ENCODE data around the gene GLB1L. TPM values are rescaled to one million over a fixed set of nuclear protein-coding genes. Genes with fewer than 3 reads are reported as not detected.
A peak's percentile ranks its signal among the peaks of the same experiment; 100 is the strongest.

The GLB1L gene
- total RNA-seq, 1 experiment from 2014 or later = 6.9 TPM

DNA sequence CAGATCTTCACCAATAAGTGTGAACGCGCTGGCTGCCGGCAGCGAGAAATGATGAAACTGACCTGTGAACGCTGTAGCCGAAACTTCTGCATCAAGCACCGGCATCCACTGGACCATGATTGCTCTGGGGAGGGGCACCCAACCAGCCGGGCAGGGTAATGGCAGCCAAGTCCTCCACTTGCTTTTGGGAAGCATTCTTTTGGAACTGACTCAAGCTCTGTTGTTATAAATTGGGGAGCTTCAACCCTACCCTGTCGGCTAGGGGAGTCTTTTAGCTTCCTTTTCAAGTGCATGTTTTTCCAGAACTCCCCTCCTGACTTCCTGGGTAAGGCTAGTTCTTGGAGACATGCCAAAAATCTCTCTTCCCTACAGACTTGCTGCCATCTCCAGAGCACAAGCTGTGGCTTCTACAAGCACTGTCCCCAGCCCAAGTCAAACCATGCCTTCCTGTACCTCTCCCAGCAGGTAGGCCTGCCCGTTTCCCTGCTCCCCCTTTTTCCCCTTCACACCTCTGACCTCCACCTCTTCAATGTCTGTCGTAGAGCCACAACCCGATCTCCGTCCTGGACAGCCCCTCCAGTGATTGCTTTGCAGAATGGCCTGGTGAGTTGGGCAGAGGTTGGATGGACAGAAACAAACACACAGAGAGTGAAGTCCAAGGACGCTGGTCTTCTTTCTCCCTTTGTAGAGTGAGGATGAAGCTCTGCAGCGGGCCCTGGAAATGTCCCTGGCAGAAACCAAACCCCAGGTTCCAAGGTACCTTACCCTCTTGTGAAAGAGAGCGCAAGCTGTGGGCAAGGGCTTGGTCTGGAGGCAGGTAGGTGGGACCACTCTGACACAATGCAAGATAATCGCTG, 37.1 kb downstream of the GLB1L start:
- Histone ChIP-seq H3K27me3 (replicated peaks; ENCODE audit: insufficient read depth, low read depth, low read length, poor library complexity) (no peaks in the 10 kb centered on the region), H3K27ac (ENCODE audit: low read depth, low read length, poor library complexity, severe bottlenecking) (peak overlapping the region; percentile 68), H3K36me3 (ENCODE audit: insufficient read depth, low read length, poor library complexity, severe bottlenecking) (peaks cover 36% of the 10 kb centered on the region), H3K4me1 (ENCODE audit: insufficient read depth, low read length, poor library complexity, severe bottlenecking) (peaks cover 15% of the 10 kb centered on the region), H3K4me3 (ENCODE audit: low read depth, low read length, poor library complexity, severe bottlenecking) (no peak overlapping the region), H3K9me3 (ENCODE audit: low read depth, low read length, poor library complexity, severe bottlenecking) (no peaks in the 10 kb centered on the region)
- TF ChIP-seq, protein P1, sequence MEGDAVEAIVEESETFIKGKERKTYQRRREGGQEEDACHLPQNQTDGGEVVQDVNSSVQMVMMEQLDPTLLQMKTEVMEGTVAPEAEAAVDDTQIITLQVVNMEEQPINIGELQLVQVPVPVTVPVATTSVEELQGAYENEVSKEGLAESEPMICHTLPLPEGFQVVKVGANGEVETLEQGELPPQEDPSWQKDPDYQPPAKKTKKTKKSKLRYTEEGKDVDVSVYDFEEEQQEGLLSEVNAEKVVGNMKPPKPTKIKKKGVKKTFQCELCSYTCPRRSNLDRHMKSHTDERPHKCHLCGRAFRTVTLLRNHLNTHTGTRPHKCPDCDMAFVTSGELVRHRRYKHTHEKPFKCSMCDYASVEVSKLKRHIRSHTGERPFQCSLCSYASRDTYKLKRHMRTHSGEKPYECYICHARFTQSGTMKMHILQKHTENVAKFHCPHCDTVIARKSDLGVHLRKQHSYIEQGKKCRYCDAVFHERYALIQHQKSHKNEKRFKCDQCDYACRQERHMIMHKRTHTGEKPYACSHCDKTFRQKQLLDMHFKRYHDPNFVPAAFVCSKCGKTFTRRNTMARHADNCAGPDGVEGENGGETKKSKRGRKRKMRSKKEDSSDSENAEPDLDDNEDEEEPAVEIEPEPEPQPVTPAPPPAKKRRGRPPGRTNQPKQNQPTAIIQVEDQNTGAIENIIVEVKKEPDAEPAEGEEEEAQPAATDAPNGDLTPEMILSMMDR (conservative IDR thresholded peaks at IDR 0.05; ENCODE audit: low read depth, low read length) = no peak
- no peak for TF ChIP-seq EZH2 (IDR thresholded peaks at IDR 0.05; ENCODE audit: borderline replicate concordance, low read depth, low read length, poor library complexity, severe bottlenecking)
- intact Hi-C loops (cut with micrococcal nuclease; ENCODE audit: unreplicated experiment) = no loop called here
- ChIA-PET CTCF (no interaction called here), POLR2A (ENCODE audit: low non-redundant PET) (interaction anchor here (0.6 kb wide), 1 partner anchor 180 kb away, joined by 3 read pairs; no protein-coding TSS in a partner anchor)
- BruUV-seq (replicated peaks) = no TSS peak
- peak; percentile 61 for DNase-seq (ENCODE audit: low spot score)

DNA sequence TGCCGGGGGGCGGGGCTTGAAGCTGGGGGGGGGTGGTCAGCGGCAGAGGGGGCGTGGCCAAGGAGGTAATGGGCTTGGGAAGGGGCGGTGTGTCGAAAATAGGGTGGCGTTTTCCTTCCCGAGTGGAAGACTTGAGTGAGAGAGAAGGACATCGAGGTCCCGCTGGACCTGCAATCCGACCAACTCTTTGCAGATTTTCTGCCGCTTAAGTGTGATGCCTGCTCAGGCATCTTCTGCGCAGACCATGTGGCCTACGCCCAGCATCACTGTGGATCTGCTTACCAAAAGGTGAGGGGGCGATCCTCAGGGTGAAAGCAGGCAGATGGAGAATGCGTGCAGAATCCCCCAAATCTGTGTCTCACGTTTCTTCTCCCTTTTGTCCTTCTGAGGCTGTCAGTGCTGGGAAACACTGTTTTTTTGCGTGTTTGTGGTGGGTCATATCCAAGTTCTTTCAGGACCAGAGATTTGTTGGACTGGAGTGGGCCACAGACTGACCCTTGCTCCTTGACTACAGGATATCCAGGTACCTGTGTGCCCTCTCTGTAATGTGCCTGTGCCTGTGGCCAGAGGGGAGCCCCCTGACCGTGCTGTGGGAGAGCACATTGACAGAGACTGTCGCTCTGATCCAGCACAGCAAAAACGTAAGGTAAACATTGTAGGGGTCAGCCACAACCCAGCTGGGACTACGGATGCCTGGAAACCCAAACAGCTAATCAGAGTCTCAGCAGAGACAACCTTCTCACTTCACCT, 37.9 kb downstream of the GLB1L start:
- intact Hi-C loops (cut with micrococcal nuclease; ENCODE audit: unreplicated experiment) = no loop called here
- no peak for DNase-seq (ENCODE audit: low spot score)

More for the DNA sequence above, 37.9 kb downstream of the GLB1L start:
- Histone ChIP-seq H3K36me3 (ENCODE audit: insufficient read depth, low read length, poor library complexity, severe bottlenecking) (peaks cover 29% of the 10 kb centered on the region), H3K27me3 (replicated peaks; ENCODE audit: insufficient read depth, low read depth, low read length, poor library complexity) (no peaks in the 10 kb centered on the region), H3K4me1 (ENCODE audit: insufficient read depth, low read length, poor library complexity, severe bottlenecking) (peaks cover 15% of the 10 kb centered on the region), H3K4me3 (ENCODE audit: low read depth, low read length, poor library complexity, severe bottlenecking) (peak overlapping the region; percentile 75), H3K27ac (ENCODE audit: low read depth, low read length, poor library complexity, severe bottlenecking) (peak overlapping the region; percentile 78), H3K9me3 (ENCODE audit: low read depth, low read length, poor library complexity, severe bottlenecking) (no peaks in the 10 kb centered on the region)
- TSS peak; percentile 84 for BruUV-seq (replicated peaks)
- ChIA-PET POLR2A (ENCODE audit: low non-redundant PET) (interaction anchor here (0.6 kb wide), 1 partner anchor 181 kb away, joined by 3 read pairs; no protein-coding TSS in a partner anchor), CTCF (interaction anchor here (0.6 to 0.9 kb wide), 3 partner anchors 31 to 303 kb away, joined by 3 to 4 read pairs (median 4); partner anchors contain the start of gene CNPPD1)
- TF ChIP-seq, protein P1 (conservative IDR thresholded peaks at IDR 0.05; ENCODE audit: low read depth, low read length) = no peak
- no peak for TF ChIP-seq EZH2 (IDR thresholded peaks at IDR 0.05; ENCODE audit: borderline replicate concordance, low read depth, low read length, poor library complexity, severe bottlenecking)
